WTC11 (cell line): Measurements from ENCODE around the gene CDK18. TPM values are rescaled to one million over a fixed set of nuclear protein-coding genes. Genes with fewer than 3 reads are reported as not detected.

Experiments used
- ATAC-seq: fragments of 200-7000 bp; cut with Tn5 transposase; 2 replicates; pipeline ENCODE4 v1.10.0; 2021; ENCODE audit warnings: mild to moderate bottlenecking, moderate library complexity
- CTCF ChIA-PET: fragments of 300-600 bp; sonication (Branson Sonifier 250); formaldehyde crosslinking; loops from one replicate; lab custom pipeline; 2021; ENCODE audit warnings: antibody characterized with exemption; lab: Charles Lee
- POLR2A ChIA-PET: fragments of 350-600 bp; sonication (Branson Sonifier 250); formaldehyde crosslinking; loops from one replicate; lab custom pipeline; 2021; ENCODE audit warnings: antibody characterized with exemption; lab: Charles Lee
- DNase-seq: peaks from one replicate; pipeline ENCODE4 v3.0.0; 2021; ENCODE audit warnings: low spot score
- H3K27ac Mint-ChIP-seq: 2 replicates; pipeline ENCODE4 v1.8.0; 2021; ENCODE audit warnings: mixed read lengths
- H3K27me3 Mint-ChIP-seq: 2 replicates; pipeline ENCODE4 v1.8.0; 2021; ENCODE audit warnings: low read depth, mild to moderate bottlenecking, moderate library complexity, mixed read lengths
- H3K36me3 Mint-ChIP-seq: 2 replicates; pipeline ENCODE4 v1.8.0; 2021; ENCODE audit warnings: mixed read lengths
- H3K4me1 Mint-ChIP-seq: 2 replicates; pipeline ENCODE4 v1.8.0; 2022; ENCODE audit warnings: mixed read lengths
- H3K4me3 Mint-ChIP-seq: 2 replicates; pipeline ENCODE4 v1.8.0; 2021; ENCODE audit warnings: mild to moderate bottlenecking, moderate library complexity, mixed read lengths
- H3K9me3 Mint-ChIP-seq: 2 replicates; pipeline ENCODE4 v1.8.0; 2021; ENCODE audit warnings: mixed read lengths
- ARID4B ChIP-seq: sonication (generic); formaldehyde crosslinking; IDR thresholded peaks from 2 replicates; pipeline ENCODE4 v1.8.0; 2023; ENCODE audit warnings: missing genetic modification reagents, mild to moderate bottlenecking, borderline replicate concordance
- E2F1 ChIP-seq: sonication (generic); formaldehyde crosslinking; IDR thresholded peaks from 2 replicates; pipeline ENCODE4 v1.8.0; 2022; ENCODE audit warnings: mild to moderate bottlenecking, missing genetic modification reagents
- IRF1 ChIP-seq: sonication (generic); formaldehyde crosslinking; IDR thresholded peaks from 2 replicates; pipeline ENCODE4 v1.8.0; 2023; ENCODE audit warnings: missing genetic modification reagents
- JAZF1 ChIP-seq: fragments of 250-450 bp; sonication (Bioruptor Pico); IDR thresholded peaks from 2 replicates; pipeline ENCODE4 v1.9.0; 2021; ENCODE audit warnings: moderate library complexity, mild to moderate bottlenecking, inconsistent platforms
- KAT7 ChIP-seq: sonication (generic); formaldehyde crosslinking; IDR thresholded peaks from 2 replicates; pipeline ENCODE4 v1.8.1; 2023; ENCODE audit warnings: missing genetic modification reagents, mild to moderate bottlenecking, borderline replicate concordance
- MXD4 ChIP-seq: fragments of 250-450 bp; sonication (Bioruptor Pico); IDR thresholded peaks from 2 replicates; pipeline ENCODE4 v1.8.0; 2021; ENCODE audit warnings: mild to moderate bottlenecking, moderate library complexity, borderline replicate concordance
- MYBL2 ChIP-seq: sonication (generic); formaldehyde crosslinking; IDR thresholded peaks from 2 replicates; pipeline ENCODE4 v1.8.1; 2023; ENCODE audit warnings: mild to moderate bottlenecking, moderate library complexity, missing genetic modification reagents
- SMAD4 ChIP-seq: sonication (generic); formaldehyde crosslinking; IDR thresholded peaks from 2 replicates; pipeline ENCODE4 v1.8.0; 2022; ENCODE audit warnings: mild to moderate bottlenecking, missing genetic modification reagents
- TEAD1 ChIP-seq: sonication (generic); formaldehyde crosslinking; IDR thresholded peaks from 2 replicates; pipeline ENCODE4 v1.8.0; 2022; ENCODE audit warnings: mild to moderate bottlenecking, missing genetic modification reagents
- USF1 ChIP-seq: sonication (generic); formaldehyde crosslinking; IDR thresholded peaks from 2 replicates; pipeline ENCODE4 v1.8.0; 2022; ENCODE audit warnings: mild to moderate bottlenecking, missing genetic modification reagents
- ZNF219 ChIP-seq: sonication (generic); formaldehyde crosslinking; IDR thresholded peaks from 2 replicates; pipeline ENCODE4 v1.8.0; 2023; ENCODE audit warnings: missing genetic modification reagents, mild to moderate bottlenecking, borderline replicate concordance
- ZNF317 ChIP-seq: sonication (generic); formaldehyde crosslinking; IDR thresholded peaks from 2 replicates; pipeline ENCODE4 v1.8.1; 2023; ENCODE audit warnings: low read depth, mild to moderate bottlenecking, moderate library complexity, missing genetic modification reagents, borderline replicate concordance
- ZNF396 ChIP-seq: fragments of 250-450 bp; sonication (Bioruptor Pico); IDR thresholded peaks from 2 replicates; pipeline ENCODE4 v1.8.0; 2021; ENCODE audit warnings: mild to moderate bottlenecking, moderate library complexity, borderline replicate concordance
- ZNF671 ChIP-seq: fragments of 250-450 bp; sonication (Bioruptor Pico); IDR thresholded peaks from 2 replicates; pipeline ENCODE4 v1.8.0; 2021; ENCODE audit warnings: mild to moderate bottlenecking
- total RNA-seq: library from RNA; stranded (reverse); gene quantifications from 3 replicates; pipeline ENCODE4 v1.2.3, GENCODE V29; 2021
- TF ChIP-seq, protein P1 (sequence below): fragments of 250-450 bp; sonication (Bioruptor Pico); IDR thresholded peaks from 2 replicates; pipeline ENCODE4 v1.9.0; 2021; ENCODE audit warnings: mild to moderate bottlenecking
- TF ChIP-seq, protein P2 (sequence below): sonication (generic); formaldehyde crosslinking; conservative IDR thresholded peaks from 2 replicates; pipeline ENCODE4 v1.8.1; 2023; ENCODE audit warnings: mild to moderate bottlenecking, low read depth, missing genetic modification reagents, moderate library complexity
- TF ChIP-seq, protein P3 (sequence below): fragments of 250-450 bp; sonication (Bioruptor Pico); conservative IDR thresholded peaks from 2 replicates; pipeline ENCODE4 v1.9.0; 2021; ENCODE audit warnings: mild to moderate bottlenecking

Gene CDK18
- total RNA-seq, 1 experiment from 2014 or later = 71.9 TPM

DNA sequence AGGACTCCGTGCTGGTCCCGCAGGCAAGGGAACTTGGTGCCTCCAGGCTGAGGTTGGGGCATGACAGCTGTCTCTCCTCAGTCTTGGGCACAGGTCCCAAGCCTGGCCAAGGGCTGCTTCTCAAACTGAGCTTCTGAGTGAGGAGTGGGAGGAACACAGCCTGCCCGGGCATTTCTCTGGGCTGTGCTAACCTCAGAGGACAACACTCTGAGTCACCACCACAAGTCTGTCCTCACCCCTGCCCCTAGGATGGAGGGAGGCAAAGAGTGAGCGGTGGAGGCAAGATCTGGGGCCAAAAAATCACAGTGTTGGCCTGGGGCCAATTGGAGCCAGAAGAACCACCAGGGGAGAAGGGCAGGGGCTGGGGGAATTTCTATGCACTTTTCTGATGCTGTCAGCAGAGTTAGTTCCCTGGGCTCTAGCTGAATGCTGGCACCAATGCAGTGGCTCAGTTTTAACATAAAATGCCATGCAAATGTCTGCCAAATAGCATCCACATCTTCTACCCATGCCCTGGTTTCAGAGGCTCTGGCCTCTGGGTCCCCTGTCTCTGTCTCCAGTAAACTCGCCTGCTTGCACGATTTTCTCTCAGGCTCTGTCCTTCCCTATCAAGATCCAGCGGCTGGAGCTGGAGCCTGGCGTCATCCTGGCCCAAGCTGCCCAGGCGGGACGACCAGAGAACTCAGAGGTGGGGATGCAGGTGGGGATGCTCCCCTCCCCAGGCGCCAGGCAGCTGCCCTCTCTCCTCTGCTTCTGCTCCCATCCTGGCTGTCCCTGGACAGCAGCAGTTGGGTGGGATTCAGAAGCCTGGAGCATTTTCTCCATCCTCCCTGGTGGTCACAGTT is 11.0 kb upstream of the CDK18 start (continued):
- TF ChIP-seq USF1 (CRISPR knock-in tag) = no peak
- no peak for TF ChIP-seq ZNF671 (CRISPR knock-in tag)
- TF ChIP-seq, protein P1, sequence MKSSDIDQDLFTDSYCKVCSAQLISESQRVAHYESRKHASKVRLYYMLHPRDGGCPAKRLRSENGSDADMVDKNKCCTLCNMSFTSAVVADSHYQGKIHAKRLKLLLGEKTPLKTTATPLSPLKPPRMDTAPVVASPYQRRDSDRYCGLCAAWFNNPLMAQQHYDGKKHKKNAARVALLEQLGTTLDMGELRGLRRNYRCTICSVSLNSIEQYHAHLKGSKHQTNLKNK (CRISPR knock-in tag) = no peak
- TF ChIP-seq, protein P2, sequence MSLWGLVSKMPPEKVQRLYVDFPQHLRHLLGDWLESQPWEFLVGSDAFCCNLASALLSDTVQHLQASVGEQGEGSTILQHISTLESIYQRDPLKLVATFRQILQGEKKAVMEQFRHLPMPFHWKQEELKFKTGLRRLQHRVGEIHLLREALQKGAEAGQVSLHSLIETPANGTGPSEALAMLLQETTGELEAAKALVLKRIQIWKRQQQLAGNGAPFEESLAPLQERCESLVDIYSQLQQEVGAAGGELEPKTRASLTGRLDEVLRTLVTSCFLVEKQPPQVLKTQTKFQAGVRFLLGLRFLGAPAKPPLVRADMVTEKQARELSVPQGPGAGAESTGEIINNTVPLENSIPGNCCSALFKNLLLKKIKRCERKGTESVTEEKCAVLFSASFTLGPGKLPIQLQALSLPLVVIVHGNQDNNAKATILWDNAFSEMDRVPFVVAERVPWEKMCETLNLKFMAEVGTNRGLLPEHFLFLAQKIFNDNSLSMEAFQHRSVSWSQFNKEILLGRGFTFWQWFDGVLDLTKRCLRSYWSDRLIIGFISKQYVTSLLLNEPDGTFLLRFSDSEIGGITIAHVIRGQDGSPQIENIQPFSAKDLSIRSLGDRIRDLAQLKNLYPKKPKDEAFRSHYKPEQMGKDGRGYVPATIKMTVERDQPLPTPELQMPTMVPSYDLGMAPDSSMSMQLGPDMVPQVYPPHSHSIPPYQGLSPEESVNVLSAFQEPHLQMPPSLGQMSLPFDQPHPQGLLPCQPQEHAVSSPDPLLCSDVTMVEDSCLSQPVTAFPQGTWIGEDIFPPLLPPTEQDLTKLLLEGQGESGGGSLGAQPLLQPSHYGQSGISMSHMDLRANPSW (CRISPR knock-in tag) = no peak
- TF ChIP-seq JAZF1 (CRISPR knock-in tag) = no peak
- no peak for TF ChIP-seq KAT7 (CRISPR knock-in tag)

DNA sequence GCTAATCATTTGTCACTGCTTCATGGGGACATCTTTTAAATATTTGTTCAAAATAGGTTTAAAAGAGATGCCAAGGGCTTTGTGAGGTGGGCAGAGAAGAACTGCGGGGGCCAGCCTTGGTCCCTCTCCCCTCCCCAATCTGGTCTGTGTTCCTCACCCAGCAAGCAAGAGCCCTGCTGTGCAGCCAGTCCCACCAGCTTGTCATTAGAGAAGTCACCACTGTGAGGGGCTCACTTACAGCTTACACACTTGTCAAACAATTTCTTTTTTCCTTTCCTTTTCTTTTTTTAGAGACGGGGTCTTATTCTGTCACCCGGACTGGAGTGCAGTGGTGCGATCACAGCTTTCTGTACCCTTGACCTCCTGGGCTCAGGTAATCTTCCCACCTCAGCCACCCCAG is 10.4 kb upstream of the CDK18 start:
- no peak for TF ChIP-seq ZNF396 (CRISPR knock-in tag)
- no peak for TF ChIP-seq MYBL2 (CRISPR knock-in tag)
- TF ChIP-seq SMAD4 = no peak
- TF ChIP-seq MXD4 = no peak
- TF ChIP-seq TEAD1 (CRISPR knock-in tag) = no peak
- no peak for TF ChIP-seq ARID4B (CRISPR knock-in tag)
- TF ChIP-seq, protein P3, sequence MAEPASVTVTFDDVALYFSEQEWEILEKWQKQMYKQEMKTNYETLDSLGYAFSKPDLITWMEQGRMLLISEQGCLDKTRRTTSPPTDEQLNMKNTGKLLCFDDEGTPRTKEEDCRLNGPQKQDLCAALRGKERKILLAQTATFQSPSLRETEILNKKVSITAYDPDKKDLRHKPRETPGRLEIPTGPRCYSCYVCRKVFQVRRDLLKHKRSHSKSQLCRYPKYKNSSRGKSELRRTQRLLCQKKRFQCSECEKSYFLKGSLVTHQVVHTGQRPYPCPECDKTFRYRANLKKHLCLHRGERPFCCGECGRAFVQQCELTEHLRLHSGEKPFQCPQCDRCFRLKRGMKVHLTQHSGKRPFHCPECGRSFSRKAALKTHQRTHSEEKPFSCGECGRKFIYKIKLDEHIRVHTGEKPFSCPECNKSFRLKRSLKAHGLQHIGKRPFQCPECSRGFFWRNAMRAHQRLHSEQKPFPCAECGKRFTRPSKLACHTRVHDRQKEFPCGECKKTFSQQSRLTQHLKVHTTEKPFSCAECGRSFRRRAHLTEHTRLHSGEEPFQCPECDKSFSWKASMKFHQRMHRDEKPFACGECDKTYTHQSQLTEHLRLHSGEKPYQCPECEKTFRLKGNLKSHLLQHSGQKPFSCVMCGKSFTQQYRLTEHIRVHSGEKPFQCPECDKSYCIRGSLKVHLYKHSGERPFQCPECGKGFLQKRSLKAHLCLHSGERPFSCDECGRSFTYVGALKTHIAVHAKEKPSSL (CRISPR knock-in tag) = no peak
- TF ChIP-seq ZNF219 (CRISPR knock-in tag) = no peak
- TF ChIP-seq, protein P1 (CRISPR knock-in tag) = no peak
- TF ChIP-seq ZNF317 = no peak
- no peak for TF ChIP-seq E2F1 (CRISPR knock-in tag)
- TF ChIP-seq IRF1 = no peak
- no peak for DNase-seq
- peaks cover 8% of the 10 kb centered on the region for H3K9me3 Mint-ChIP-seq
- H3K4me1 Mint-ChIP-seq = peaks cover 43% of the 10 kb centered on the region
- ChIA-PET POLR2A (no interaction called here), CTCF (interaction anchor here (1.2 to 24.0 kb wide), 10 partner anchors 9 to 165 kb away, joined by 3 to 613 read pairs (median 7); partner anchors contain the start of genes BLACAT1 and CDK18)
- H3K4me3 Mint-ChIP-seq = no peak overlapping the region
- no peaks in the 10 kb centered on the region for H3K36me3 Mint-ChIP-seq
- no peak overlapping the region for H3K27ac Mint-ChIP-seq
- ATAC-seq = no peak
- H3K27me3 Mint-ChIP-seq = peaks cover 25% of the 10 kb centered on the region
